Sigmoid colon (tissue), 7 donors: ENCODE results near the gene DCAF4. TPM values are rescaled to one million over a fixed set of nuclear protein-coding genes. Genes with fewer than 3 reads are reported as not detected.

Experiments
- DNase-seq: peaks from one replicate; pipeline ENCODE4 v3.0.0-alpha.2; 2019
- H3K27ac ChIP-seq, 4 donors: fragments of 200-600 bp; sonication (generic); one replicate each; pipeline ENCODE4 v1.5.1; 2016 to 2019; ENCODE audit warnings: mild to moderate bottlenecking in 1 of 4
- H3K27me3 ChIP-seq, 3 donors: fragments of 200-600 bp; sonication (generic); one replicate each; pipeline ENCODE4 v1.5.1; 2019; ENCODE audit warnings: mild to moderate bottlenecking in 1 of 3
- H3K36me3 ChIP-seq, 4 donors: fragments of 200-600 bp; sonication (generic); one replicate each; pipeline ENCODE4 v1.5.1; 2016 to 2019
- H3K4me1 ChIP-seq, 4 donors: fragments of 200-600 bp; sonication (generic); one replicate each; pipeline ENCODE4 v1.5.1; 2017 to 2019
- H3K4me3 ChIP-seq, 4 donors: fragments of 200-600 bp; sonication (generic); one replicate each; pipeline ENCODE4 v1.5.1; 2017 to 2019; ENCODE audit warnings: mild to moderate bottlenecking in 2 of 4, moderate library complexity in 1 of 4
- H3K9me3 ChIP-seq, 4 donors: fragments of 200-600 bp in 3 of 4; sonication (generic) in 3 of 4; one replicate each; pipeline versions ENCODE4 v1.5.1 to v1.6.1; 2013 to 2019
- CTCF ChIP-seq, 4 experiments: fragments of 450-650 bp in 3 of 4; fragments of 200-600 bp in 1 of 4; IDR thresholded peaks; one replicate each; pipeline ENCODE4 v1.5.1; 2016 to 2019; ENCODE audit warnings: antibody characterized with exemption in 4 of 4, mild to moderate bottlenecking in 3 of 4, moderate library complexity in 2 of 4
- EP300 ChIP-seq, 4 donors: sonication (generic); formaldehyde crosslinking; IDR thresholded peaks; one replicate each; pipeline ENCODE4 v1.6.1; 2017; ENCODE audit warnings: antibody characterized with exemption in 4 of 4
- POLR2A ChIP-seq, 2 donors: fragments of 450-650 bp; IDR thresholded peaks; one replicate each; pipeline ENCODE4 v1.6.1; 2016; ENCODE audit warnings: antibody characterized with exemption in 2 of 2, mild to moderate bottlenecking in 2 of 2, moderate library complexity in 2 of 2
- POLR2AphosphoS5 ChIP-seq, 4 donors: sonication (generic); formaldehyde crosslinking; IDR thresholded peaks; one replicate each; pipeline ENCODE4 v1.6.1; 2017; ENCODE audit warnings: antibody characterized with exemption in 4 of 4
- WGBS, 2 donors: extraction: QIAGEN DNeasy Blood & Tissue Kit; methylation state at CpG; one replicate each; pipeline ENCODE4 v1.1.7; 2013; 5-methylcytosine and 5-hydroxymethylcytosine counted together
- intact Hi-C: fragments of 100-400 bp; cut with DNase I; formaldehyde crosslinking; loops from one replicate; pipeline ENCODE4 v1.15.1; 2023
- polyA plus RNA-seq, 3 donors: library from polyadenylated mRNA; stranded (reverse); fragments of 200-250 nt; gene quantifications; one replicate each; pipeline ENCODE4 v1.2.3, GENCODE V29; 2013
- total RNA-seq, 4 donors: library from RNA; depleted of rRNA; stranded (reverse); fragments of >200 nt; gene quantifications; one replicate each; pipeline ENCODE4 v1.1.0, GENCODE V29; 2016
- donor health status: healthy with polysubstance abuse.
- donor health status: Bipolar disorder and iron deficiency.
- donor health status: healthy.

The DCAF4 gene
- total and polyA plus RNA-seq, 7 donors, result 5.8 to 20.9 (median 13.2) TPM

DNA sequence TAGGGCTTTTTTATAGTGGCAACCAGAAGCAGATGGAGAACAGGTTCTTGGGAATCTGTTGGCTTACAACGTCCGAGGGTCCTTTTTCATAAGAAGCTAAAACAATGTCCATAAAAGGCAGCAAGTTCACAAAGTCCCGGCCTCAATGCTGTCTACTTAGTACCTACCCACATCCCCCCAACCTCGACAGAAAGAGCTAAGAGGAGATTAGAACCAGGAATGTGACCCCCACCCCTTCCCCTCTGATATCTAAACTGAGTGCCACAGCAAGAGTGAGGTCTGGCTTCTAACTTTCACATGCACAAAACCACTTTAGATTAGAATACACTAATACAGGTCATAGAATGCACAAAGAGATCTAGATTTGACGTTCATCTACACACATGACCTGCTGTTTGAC is 36.9 kb upstream of the DCAF4 start:
- TF ChIP-seq CTCF (IDR thresholded peaks at IDR 0.05), result no peak
- TF ChIP-seq POLR2AphosphoS5 (IDR thresholded peaks at IDR 0.05), result no peak
- no peak for TF ChIP-seq POLR2A (IDR thresholded peaks at IDR 0.05)
- no peak for TF ChIP-seq EP300 (IDR thresholded peaks at IDR 0.05)
- no peak overlapping the region for H3K4me3 ChIP-seq
- intact Hi-C loops, result no loop called here
- peaks cover 0 to 19% (median 15%) of the 10 kb centered on the region in 4 donors for H3K4me1 ChIP-seq
- peaks cover 7 to 46% (median 11%) of the 10 kb centered on the region in 3 donors for H3K27me3 ChIP-seq
- no peak for DNase-seq
- H3K9me3 ChIP-seq, result no peaks in the 10 kb centered on the region
- no peaks in the 10 kb centered on the region for H3K36me3 ChIP-seq
- H3K27ac ChIP-seq, result no peak overlapping the region
- 76 to 87% methylated on average over 5 of the region's 5 CpGs for WGBS, 2 donors

GRCh38 chr14:72891666-72892102 is 34.6 kb upstream of the DCAF4 start:
- Histone ChIP-seq H3K27me3 (peaks cover 7 to 59% (median 11%) of the 10 kb centered on the region in 3 donors), H3K9me3 (no peaks in the 10 kb centered on the region), H3K36me3 (no peaks in the 10 kb centered on the region), H3K27ac (no peak overlapping the region), H3K4me3 (peak overlapping the region; percentile 46 to 91 (median 76)), H3K4me1 (peaks cover 0 to 29% (median 24%) of the 10 kb centered on the region in 4 donors)
- TF ChIP-seq POLR2AphosphoS5 (IDR thresholded peaks at IDR 0.05) (no peak), POLR2A (IDR thresholded peaks at IDR 0.05) (no peak), EP300 (IDR thresholded peaks at IDR 0.05) (no peak), CTCF (IDR thresholded peaks at IDR 0.05) (no peak)
- intact Hi-C loops, result loop anchor here (2.0 to 5.0 kb wide), 2 partner anchors 61 to 79 kb away; no protein-coding TSS in a partner anchor
- 3 to 6% methylated on average over 14 of the region's 14 CpGs for WGBS, 2 donors
- no peak for DNase-seq

DNA sequence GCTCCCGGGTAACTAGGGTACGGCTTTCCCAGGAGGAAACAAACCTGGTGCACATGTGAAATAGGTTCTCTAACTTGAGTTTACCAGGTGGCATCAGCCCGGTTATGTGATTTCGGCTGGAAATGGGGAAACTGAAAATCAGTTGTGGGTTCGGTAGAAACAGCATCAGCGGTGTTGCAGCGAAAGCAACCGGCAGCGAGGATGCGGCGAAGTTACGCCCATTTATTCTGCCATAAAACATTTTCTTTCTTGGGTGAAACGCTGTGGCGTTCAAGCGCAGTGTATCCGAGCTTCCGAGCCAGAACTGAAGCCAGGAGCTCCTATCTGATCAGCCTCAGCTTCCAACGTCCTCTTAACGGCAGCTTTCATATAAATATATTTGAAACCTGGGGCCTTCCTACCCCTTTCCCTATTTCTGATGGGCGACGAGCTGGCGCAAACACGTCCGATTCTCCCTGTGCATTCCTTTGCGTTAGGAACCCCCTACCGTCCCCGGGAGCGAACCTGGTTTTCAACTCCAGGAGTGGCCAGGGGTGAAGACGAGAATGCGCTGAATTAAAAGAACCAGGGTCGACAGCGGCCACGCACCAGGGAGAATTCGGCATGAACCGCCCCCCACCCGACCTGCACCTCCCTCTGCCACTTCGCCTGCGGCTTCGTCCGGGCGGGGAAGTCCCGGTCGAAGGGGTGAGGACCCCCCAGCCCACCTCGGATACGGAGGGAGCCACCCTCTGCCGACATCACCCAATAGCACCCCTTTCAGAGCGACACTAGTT is 34.0 kb upstream of the DCAF4 start:
- H3K36me3 ChIP-seq, result no peaks in the 10 kb centered on the region
- intact Hi-C loops, result loop anchor here (2.0 to 5.0 kb wide), 2 partner anchors 61 to 80 kb away; no protein-coding TSS in a partner anchor
- no peak for DNase-seq
- H3K27ac ChIP-seq, result no peak overlapping the region
- TF ChIP-seq CTCF (IDR thresholded peaks at IDR 0.05) (no peak), POLR2A (IDR thresholded peaks at IDR 0.05) (no peak), EP300 (IDR thresholded peaks at IDR 0.05) (no peak), POLR2AphosphoS5 (IDR thresholded peaks at IDR 0.05) (no peak)
- peaks cover 0 to 29% (median 24%) of the 10 kb centered on the region in 4 donors for H3K4me1 ChIP-seq
- 0 to 1% methylated on average over 47 of the region's 47 CpGs for WGBS, 2 donors
- peak overlapping the region; percentile 46 to 91 (median 76) for H3K4me3 ChIP-seq
- H3K9me3 ChIP-seq, result no peaks in the 10 kb centered on the region
- H3K27me3 ChIP-seq, result peaks cover 7 to 59% (median 11%) of the 10 kb centered on the region in 3 donors

DNA sequence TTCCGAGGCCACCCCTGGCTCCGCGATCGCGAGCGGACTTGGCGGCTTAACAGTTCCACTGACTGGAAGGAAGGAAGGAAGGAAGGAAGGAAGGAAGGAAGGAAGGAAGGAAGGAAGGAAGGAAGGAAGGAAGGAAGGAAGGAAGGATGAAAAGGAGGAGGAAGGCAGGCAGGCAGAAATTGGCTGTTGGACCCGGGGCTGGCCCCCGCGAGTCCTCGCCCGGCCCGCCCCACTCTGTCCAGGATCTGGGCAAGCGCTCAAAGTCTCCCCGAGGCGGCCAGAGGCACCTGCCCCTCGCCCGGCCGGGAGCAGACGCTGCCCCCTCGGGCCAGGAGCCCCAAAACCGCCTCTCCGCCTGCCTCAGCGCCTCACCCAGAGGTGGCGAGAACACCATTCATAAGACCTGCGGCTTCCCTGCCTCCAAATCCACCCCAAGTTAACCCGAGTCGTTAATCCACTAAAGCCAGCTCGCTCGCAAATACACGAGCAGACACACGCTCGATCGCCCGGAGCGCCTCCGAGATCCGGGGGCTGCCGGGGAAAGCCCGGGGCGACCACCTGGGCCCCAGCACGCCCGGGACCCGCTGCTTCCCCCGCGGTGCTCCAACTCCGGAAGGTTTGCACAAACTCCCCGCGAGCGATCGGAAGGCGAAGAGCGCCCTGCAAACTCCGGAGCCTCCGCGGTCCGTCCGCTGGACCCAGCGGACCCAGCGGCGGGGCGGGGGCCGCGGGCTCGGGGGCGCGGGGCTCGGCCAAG is 33.2 kb upstream of the DCAF4 start:
- no peaks in the 10 kb centered on the region for H3K36me3 ChIP-seq
- H3K27ac ChIP-seq, result peak overlapping the region; percentile 45 to 76 (median 71)
- intact Hi-C loops, result loop anchor here (2.0 to 5.0 kb wide), 2 partner anchors 62 to 81 kb away; no protein-coding TSS in a partner anchor
- no peak for TF ChIP-seq CTCF (IDR thresholded peaks at IDR 0.05)
- TF ChIP-seq EP300 (IDR thresholded peaks at IDR 0.05), result no peak
- TF ChIP-seq POLR2A (IDR thresholded peaks at IDR 0.05), result no peak
- no peak for TF ChIP-seq POLR2AphosphoS5 (IDR thresholded peaks at IDR 0.05)
- DNase-seq, result no peak
- H3K4me1 ChIP-seq, result peaks cover 0 to 29% (median 24%) of the 10 kb centered on the region in 4 donors
- peak overlapping the region; percentile 46 to 91 (median 76) for H3K4me3 ChIP-seq
- peaks cover 7 to 59% (median 11%) of the 10 kb centered on the region in 3 donors for H3K27me3 ChIP-seq
- 1% methylated on average over 68 of the region's 68 CpGs for WGBS, 2 donors
- H3K9me3 ChIP-seq, result no peaks in the 10 kb centered on the region
